Measurements from ENCODE around the gene BTBD7.
"Not testable (repeated sequence)": the region's sequence is repeated elsewhere in the genome, so short reads cannot be mapped to it uniquely, and the experiment has no call there.

BTBD7 gene

GRCh38 chr14:93368996-93369712 is 36.3 kb upstream of the BTBD7 start:
- no peak overlapping the region for H3K4me3 Mint-ChIP-seq
- no peaks in the 10 kb centered on the region for H3K27me3 Mint-ChIP-seq (ENCODE audit: low read depth, poor library complexity)
- H3K36me3 Mint-ChIP-seq (ENCODE audit: low read depth) = peaks cover 8% of the 10 kb centered on the region
- peaks cover 25% of the 10 kb centered on the region for H3K9me3 Mint-ChIP-seq
- no peak for DNase-seq
- TF ChIP-seq, protein P1, sequence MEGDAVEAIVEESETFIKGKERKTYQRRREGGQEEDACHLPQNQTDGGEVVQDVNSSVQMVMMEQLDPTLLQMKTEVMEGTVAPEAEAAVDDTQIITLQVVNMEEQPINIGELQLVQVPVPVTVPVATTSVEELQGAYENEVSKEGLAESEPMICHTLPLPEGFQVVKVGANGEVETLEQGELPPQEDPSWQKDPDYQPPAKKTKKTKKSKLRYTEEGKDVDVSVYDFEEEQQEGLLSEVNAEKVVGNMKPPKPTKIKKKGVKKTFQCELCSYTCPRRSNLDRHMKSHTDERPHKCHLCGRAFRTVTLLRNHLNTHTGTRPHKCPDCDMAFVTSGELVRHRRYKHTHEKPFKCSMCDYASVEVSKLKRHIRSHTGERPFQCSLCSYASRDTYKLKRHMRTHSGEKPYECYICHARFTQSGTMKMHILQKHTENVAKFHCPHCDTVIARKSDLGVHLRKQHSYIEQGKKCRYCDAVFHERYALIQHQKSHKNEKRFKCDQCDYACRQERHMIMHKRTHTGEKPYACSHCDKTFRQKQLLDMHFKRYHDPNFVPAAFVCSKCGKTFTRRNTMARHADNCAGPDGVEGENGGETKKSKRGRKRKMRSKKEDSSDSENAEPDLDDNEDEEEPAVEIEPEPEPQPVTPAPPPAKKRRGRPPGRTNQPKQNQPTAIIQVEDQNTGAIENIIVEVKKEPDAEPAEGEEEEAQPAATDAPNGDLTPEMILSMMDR (IDR thresholded peaks at IDR 0.05) = no peak
- H3K27ac Mint-ChIP-seq = no peak overlapping the region
- H3K4me1 Mint-ChIP-seq = peaks cover 9% of the 10 kb centered on the region

DNA sequence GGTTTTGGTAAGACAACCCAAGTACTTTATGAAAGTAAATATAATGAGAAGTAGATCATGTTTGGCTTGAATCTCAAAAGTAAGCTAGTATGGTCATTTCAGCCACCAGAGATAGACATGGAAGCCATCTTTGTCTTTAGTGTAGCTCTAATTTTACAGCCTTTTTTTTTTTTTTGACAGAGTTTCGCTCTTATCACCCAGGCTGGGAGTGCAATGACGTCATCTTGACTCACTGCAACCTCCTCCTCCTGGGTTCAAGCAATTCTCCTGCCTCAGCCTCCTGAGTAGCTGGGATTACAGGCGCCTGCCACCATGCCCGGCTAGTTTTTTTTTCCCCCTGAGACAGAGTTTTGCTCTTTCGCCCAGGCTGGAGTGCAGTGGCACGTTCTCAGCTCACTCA is 22.0 kb upstream of the BTBD7 start:
- not testable (repeated sequence) for DNase-seq; H3K4me3 Mint-ChIP-seq; H3K27ac Mint-ChIP-seq; H3K27me3 Mint-ChIP-seq (ENCODE audit: low read depth, poor library complexity); H3K4me1 Mint-ChIP-seq; H3K36me3 Mint-ChIP-seq (ENCODE audit: low read depth)
- H3K9me3 Mint-ChIP-seq = peaks cover 24% of the 10 kb centered on the region

GRCh38 chr14:93348292-93348691 is 15.5 kb upstream of the BTBD7 start:
- peaks cover 44% of the 10 kb centered on the region for H3K9me3 Mint-ChIP-seq
- H3K27ac Mint-ChIP-seq = peak overlapping the region; percentile 49
- no peak overlapping the region for H3K4me3 Mint-ChIP-seq
- H3K36me3 Mint-ChIP-seq (ENCODE audit: low read depth) = peaks cover 39% of the 10 kb centered on the region
- TF ChIP-seq, protein P1 (IDR thresholded peaks at IDR 0.05) = no peak
- H3K4me1 Mint-ChIP-seq = peaks cover 32% of the 10 kb centered on the region
- DNase-seq = no peak
- no peaks in the 10 kb centered on the region for H3K27me3 Mint-ChIP-seq (ENCODE audit: low read depth, poor library complexity)

DNA sequence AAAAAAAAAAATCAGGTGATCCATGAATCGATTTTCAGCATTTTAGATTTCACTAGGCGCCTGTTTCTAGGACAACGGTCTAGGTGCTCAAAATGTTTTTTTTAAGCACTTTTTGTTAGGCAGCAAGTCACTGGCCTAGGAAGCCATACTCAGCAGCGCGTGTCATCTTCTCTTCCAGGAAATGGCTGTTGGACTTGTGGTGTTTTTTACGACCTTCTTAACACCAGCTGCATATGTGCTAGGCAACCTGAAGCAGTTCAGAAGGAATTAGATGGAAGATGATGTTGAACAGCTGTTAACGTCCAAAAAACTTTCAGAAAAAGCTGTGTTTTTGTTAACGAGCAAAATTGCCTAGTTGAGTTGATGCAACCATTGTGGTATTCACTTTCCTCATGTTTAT is 15.0 kb upstream of the BTBD7 start:
- H3K27me3 Mint-ChIP-seq (ENCODE audit: low read depth, poor library complexity) = no peaks in the 10 kb centered on the region
- H3K27ac Mint-ChIP-seq = no peak overlapping the region
- peaks cover 44% of the 10 kb centered on the region for H3K36me3 Mint-ChIP-seq (ENCODE audit: low read depth)
- no peak for DNase-seq
- H3K4me3 Mint-ChIP-seq = no peak overlapping the region
- H3K9me3 Mint-ChIP-seq = peaks cover 48% of the 10 kb centered on the region
- H3K4me1 Mint-ChIP-seq = peaks cover 36% of the 10 kb centered on the region
- TF ChIP-seq, protein P1 (IDR thresholded peaks at IDR 0.05) = no peak

GRCh38 chr14:93346926-93347721 is 14.3 kb upstream of the BTBD7 start, which contains the start of gene COX8C:
Gene COX8C, plus strand, starts transcription at chr14:93347182. Its CDS starts 87 bp downstream, at chr14:93347269.
- Mint-ChIP-seq H3K9me3 (peaks cover 56% of the 10 kb centered on the region), H3K27me3 (ENCODE audit: low read depth, poor library complexity) (no peaks in the 10 kb centered on the region), H3K4me3 (no peak within 1 kb of the TSS), H3K4me1 (peaks cover 36% of the 10 kb centered on the region), H3K27ac (no peak within 1 kb of the TSS), H3K36me3 (ENCODE audit: low read depth) (peaks cover 51% of the 10 kb centered on the region)
- DNase-seq = no peak
- TF ChIP-seq, protein P1 (IDR thresholded peaks at IDR 0.05) = no peak

GRCh38 chr14:93343797-93344196 is 11.0 kb upstream of the BTBD7 start:
- no peaks in the 10 kb centered on the region for H3K27me3 Mint-ChIP-seq (ENCODE audit: low read depth, poor library complexity)
- H3K27ac Mint-ChIP-seq = peak overlapping the region; percentile 95
- TF ChIP-seq, protein P1 (IDR thresholded peaks at IDR 0.05) = no peak
- peaks cover 77% of the 10 kb centered on the region for H3K9me3 Mint-ChIP-seq
- peaks cover 64% of the 10 kb centered on the region for H3K36me3 Mint-ChIP-seq (ENCODE audit: low read depth)
- no peak for DNase-seq
- H3K4me3 Mint-ChIP-seq = peak overlapping the region; percentile 36
- H3K4me1 Mint-ChIP-seq = peaks cover 28% of the 10 kb centered on the region

All from nephron progenitor cell (in vitro differentiated cells).